H9 (cell line): ENCODE measurements around the gene ST6GALNAC1. TPM values are rescaled to one million over a fixed set of nuclear protein-coding genes. Genes with fewer than 3 reads are reported as not detected.
A peak's percentile ranks its signal among the peaks of the same experiment; 100 is the strongest.

Source experiments
- DNase-seq: peaks from one replicate; pipeline ENCODE4 v3.0.0-alpha.2; 2017
- H2AFZ ChIP-seq: one replicate; pipeline ENCODE4 v1.6.1; 2013; ENCODE audit warnings: mild to moderate bottlenecking, low read length, control low read depth, moderate library complexity
- H2AK5ac ChIP-seq: 2 replicates; pipeline ENCODE4 v1.6.1; 2013; ENCODE audit warnings: low read length, control low read depth, mixed read lengths; ENCODE audit not compliant: insufficient read length
- H2BK120ac ChIP-seq: one replicate; pipeline ENCODE4 v1.6.1; 2013; ENCODE audit warnings: low read depth, mild to moderate bottlenecking, low read length, control low read depth, inconsistent platforms; ENCODE audit not compliant: poor library complexity, severe bottlenecking
- H2BK12ac ChIP-seq: 2 replicates; pipeline ENCODE4 v1.6.1; 2013; ENCODE audit warnings: low read length, control low read depth, mixed read lengths, low read depth; ENCODE audit not compliant: insufficient read length
- H2BK15ac ChIP-seq: 2 replicates; pipeline ENCODE4 v1.6.1; 2013; ENCODE audit warnings: low read depth, low read length, control low read depth
- H2BK20ac ChIP-seq: one replicate; pipeline ENCODE4 v1.6.1; 2013; ENCODE audit warnings: low read depth, mild to moderate bottlenecking, low read length, control low read depth, inconsistent platforms; ENCODE audit not compliant: poor library complexity, severe bottlenecking
- H2BK5ac ChIP-seq: 2 replicates; pipeline ENCODE4 v1.6.1; 2013; ENCODE audit warnings: low read length, control low read depth, mixed read lengths; ENCODE audit not compliant: insufficient read length
- H3K14ac ChIP-seq: 2 replicates; pipeline ENCODE4 v1.6.1; 2013; ENCODE audit warnings: low read length, control low read depth; ENCODE audit not compliant: insufficient read depth
- H3K18ac ChIP-seq: 2 replicates; pipeline ENCODE4 v1.6.1; 2013; ENCODE audit warnings: low read depth, mild to moderate bottlenecking, mixed read lengths, low read length, control low read depth; ENCODE audit not compliant: insufficient read length
- H3K23ac ChIP-seq: 2 replicates; pipeline ENCODE4 v1.6.1; 2013; ENCODE audit warnings: low read length, control low read depth, mixed read lengths, low read depth; ENCODE audit not compliant: insufficient read length
- H3K23me2 ChIP-seq: 2 replicates; pipeline ENCODE4 v1.6.1; 2013; ENCODE audit warnings: low read depth, mild to moderate bottlenecking, mixed read lengths, low read length, control low read depth; ENCODE audit not compliant: insufficient read length, poor library complexity, severe bottlenecking
- H3K27ac ChIP-seq: 2 replicates; pipeline ENCODE4 v1.5.1; 2013; ENCODE audit warnings: low read length, control low read depth, mixed read lengths, low read depth; ENCODE audit not compliant: insufficient read length
- H3K27me3 ChIP-seq: 2 replicates; pipeline ENCODE4 v1.6.1; 2013; ENCODE audit warnings: low read length, control low read depth, inconsistent platforms; ENCODE audit not compliant: insufficient read depth
- H3K4ac ChIP-seq: 2 replicates; pipeline ENCODE4 v1.6.1; 2013; ENCODE audit warnings: low read depth, mild to moderate bottlenecking, control low read depth, inconsistent platforms, low read length, moderate library complexity
- H3K4me1 ChIP-seq: 2 replicates; pipeline ENCODE4 v1.6.1; 2013; ENCODE audit warnings: low read length, control low read depth, inconsistent platforms; ENCODE audit not compliant: insufficient read depth
- H3K4me2 ChIP-seq: 2 replicates; pipeline ENCODE4 v1.6.1; 2013; ENCODE audit warnings: low read length, control low read depth, mixed read lengths; ENCODE audit not compliant: insufficient read length, insufficient read depth
- H3K56ac ChIP-seq: 2 replicates; pipeline ENCODE4 v1.6.1; 2013; ENCODE audit warnings: low read depth, mild to moderate bottlenecking, mixed read lengths, low read length, control low read depth; ENCODE audit not compliant: insufficient read length
- H3K79me1 ChIP-seq: 2 replicates; pipeline ENCODE4 v1.6.1; 2013; ENCODE audit warnings: low read depth, mild to moderate bottlenecking, moderate library complexity, low read length, control low read depth, inconsistent platforms; ENCODE audit not compliant: insufficient read depth, poor library complexity, severe bottlenecking
- H3K79me2 ChIP-seq: 2 replicates; pipeline ENCODE4 v1.6.1; 2013; ENCODE audit warnings: low read length, control low read depth, inconsistent platforms; ENCODE audit not compliant: insufficient read depth
- H3K9ac ChIP-seq: 2 replicates; pipeline ENCODE4 v1.6.1; 2013; ENCODE audit warnings: low read length, control low read depth, mixed read lengths; ENCODE audit not compliant: insufficient read length; ENCODE audit errors: extremely low read depth
- H3K9me3 ChIP-seq: one replicate; pipeline ENCODE4 v1.6.1; 2013; ENCODE audit warnings: low read depth, low read length, inconsistent platforms; ENCODE audit not compliant: control insufficient read depth
- H3T11ph ChIP-seq: one replicate; pipeline ENCODE4 v1.6.1; 2013; ENCODE audit warnings: mild to moderate bottlenecking, low read length, control low read depth, inconsistent platforms
- H4K20me1 ChIP-seq: one replicate; pipeline ENCODE4 v1.6.1; 2013; ENCODE audit not compliant: control insufficient read depth, insufficient read length, insufficient read depth
- H4K5ac ChIP-seq: 2 replicates; pipeline ENCODE4 v1.6.1; 2013; ENCODE audit warnings: low read depth, mild to moderate bottlenecking, mixed read lengths, low read length, control low read depth; ENCODE audit not compliant: insufficient read length
- H4K8ac ChIP-seq: replicated peaks from 2 replicates; pipeline ENCODE4 v1.6.1; 2013; ENCODE audit warnings: low read length, control low read depth, mixed read lengths, low read depth; ENCODE audit not compliant: insufficient read length
- H4K91ac ChIP-seq: 2 replicates; pipeline ENCODE4 v1.6.1; 2013; ENCODE audit warnings: low read depth, mild to moderate bottlenecking, moderate library complexity, mixed read lengths, low read length, control low read depth; ENCODE audit not compliant: insufficient read length
- H3K27ac Mint-ChIP-seq, 3 experiments: 2 replicates in 2 of 3; 3 replicates in 1 of 3; pipeline ENCODE4 v1.8.0; 2020 to 2021; ENCODE audit warnings: mixed read lengths in 3 of 3, mild to moderate bottlenecking in 1 of 3, moderate library complexity in 1 of 3
- H3K27me3 Mint-ChIP-seq: 2 replicates; pipeline ENCODE4 v1.8.0; 2021; ENCODE audit warnings: low read depth, mild to moderate bottlenecking, moderate library complexity, mixed read lengths
- H3K36me3 Mint-ChIP-seq, 3 experiments: 2 replicates in 2 of 3; 3 replicates in 1 of 3; pipeline ENCODE4 v1.8.0; 2020 to 2021; ENCODE audit warnings: low read depth in 3 of 3, mixed read lengths in 3 of 3; ENCODE audit not compliant: insufficient read depth in 1 of 3
- H3K4me1 Mint-ChIP-seq, 2 experiments: 2 replicates each; pipeline ENCODE4 v1.8.0; 2020; ENCODE audit warnings: mixed read lengths in 2 of 2
- H3K4me3 Mint-ChIP-seq, 2 experiments: 2 replicates in 1 of 2; 3 replicates in 1 of 2; pipeline ENCODE4 v1.8.0; 2020 to 2021; ENCODE audit warnings: mild to moderate bottlenecking in 2 of 2, mixed read lengths in 2 of 2, moderate library complexity in 1 of 2
- H3K9me3 Mint-ChIP-seq, 2 experiments: 2 replicates in 1 of 2; 3 replicates in 1 of 2; pipeline ENCODE4 v1.8.0; 2020; ENCODE audit warnings: mild to moderate bottlenecking in 2 of 2, mixed read lengths in 2 of 2, moderate library complexity in 1 of 2
- CTCF ChIP-seq: fragments of 200-600 bp; sonication (generic); conservative IDR thresholded peaks from 3 replicates; pipeline ENCODE4 v1.8.0; 2021; ENCODE audit warnings: antibody characterized with exemption, mild to moderate bottlenecking
- WGBS: extraction: QIAGEN DNeasy Blood & Tissue Kit; methylation state at CpG from one replicate; pipeline ENCODE4 v1.1.7; 2013; ENCODE audit warnings: missing lambda C conversion rate, low lambda C conversion rate, mixed read lengths; ENCODE audit not compliant: insufficient read length; ENCODE audit errors: extremely low coverage; 5-methylcytosine and 5-hydroxymethylcytosine counted together
- total RNA-seq: library from RNA; stranded (reverse); gene quantifications from 2 replicates; pipeline ENCODE4 v1.2.1, GENCODE V29; 2021

The ST6GALNAC1 gene
- total RNA-seq, 1 experiment from 2014 or later, result not detected

GRCh38 chr17:76612465-76612864 is 31.1 kb downstream of the ST6GALNAC1 start:
- Histone ChIP-seq H4K8ac (no peak overlapping the region), H3K4me2 (no peak overlapping the region), H4K5ac (no peak overlapping the region), H3K23me2 (no peaks in the 10 kb centered on the region), H4K20me1 (no peaks in the 10 kb centered on the region), H3K79me1 (no peaks in the 10 kb centered on the region), H3K23ac (no peak overlapping the region), H3K4ac (no peak overlapping the region), H2AK5ac (no peak overlapping the region), H2BK12ac (no peak overlapping the region), H2AFZ (no peak overlapping the region), H3T11ph (no peak overlapping the region), H2BK15ac (no peak overlapping the region), H3K14ac (no peak overlapping the region), H4K91ac (no peak overlapping the region), H3K56ac (no peak overlapping the region), H3K9me3 (no peaks in the 10 kb centered on the region), H3K27ac (no peak overlapping the region), H3K27me3 (no peaks in the 10 kb centered on the region), H3K79me2 (no peaks in the 10 kb centered on the region), H3K18ac (peak overlapping the region; percentile 33), H2BK20ac (no peak overlapping the region), H2BK5ac (no peak overlapping the region), H3K9ac (no peak overlapping the region), H2BK120ac (no peak overlapping the region), H3K4me1 (no peaks in the 10 kb centered on the region)
- TF ChIP-seq CTCF, result no peak
- no peak for DNase-seq
- Mint-ChIP-seq H3K36me3 (peaks cover 14 to 23% (median 19%) of the 10 kb centered on the region in 3 experiments), H3K27me3 (peaks cover 13% of the 10 kb centered on the region), H3K27ac (peak overlapping the region in 1 of 3 experiments; percentile 69; a peak in 2 of 7 replicates), H3K4me1 (peaks cover 15 to 26% of the 10 kb centered on the region in 2 experiments), H3K4me3 (peak overlapping the region in 1 of 2 experiments; percentile 15; a peak in 1 of 5 replicates), H3K9me3 (peaks cover 31 to 43% of the 10 kb centered on the region in 2 experiments)
- no CpG with 5 or more reads among the region's 4 CpGs for WGBS
